Stimulated activated CD8-positive, alpha-beta memory T cell treated with anti-CD3 and anti-CD28 coated beads, Interleukin-4, amount 100 ng/mL, for 4 hours (primary cell): ENCODE data around the gene OIP5.
A peak's percentile ranks its signal among the peaks of the same experiment; 100 is the strongest.
"Not testable (repeated sequence)": the region's sequence is repeated elsewhere in the genome, so short reads cannot be mapped to it uniquely, and the experiment has no call there.

Experiments
- DNase-seq, 2 donors: peaks; one replicate each; pipeline ENCODE4 v3.0.0-alpha.2; 2020; ENCODE audit warnings: low read depth in 2 of 2, low spot score in 1 of 2

Gene OIP5

GRCh38 chr15:41304149-41304770 is 28.1 kb downstream of the OIP5 start:
- DNase-seq = no peak

GRCh38 chr15:41301587-41301986 is 30.8 kb downstream of the OIP5 start:
- DNase-seq = no peak

- DNase-seq = not testable (repeated sequence)
These were observed 31.3 kb downstream of the OIP5 start for GRCh38 chr15:41301139-41301538.

GRCh38 chr15:41292521-41292920 is 39.9 kb downstream of the OIP5 start:
- no peak for DNase-seq

GRCh38 chr15:41291065-41291631 is 41.2 kb downstream of the OIP5 start:
- no peak for DNase-seq

- DNase-seq = no peak
These were observed 42.4 kb downstream of the OIP5 start for GRCh38 chr15:41289953-41290352.

- DNase-seq = no peak
These were observed 43.9 kb downstream of the OIP5 start for GRCh38 chr15:41288464-41288863.

- no peak for DNase-seq
These were observed 45.6 kb downstream of the OIP5 start for GRCh38 chr15:41286665-41287333.

- DNase-seq = no peak
These were observed 47.1 kb downstream of the OIP5 start for GRCh38 chr15:41285285-41285684.

- DNase-seq = no peak
These were observed 47.8 kb downstream of the OIP5 start for GRCh38 chr15:41284427-41285177.

GRCh38 chr15:41283653-41284426 is 48.6 kb downstream of the OIP5 start:
- DNase-seq = peak; percentile 94 to 97

- DNase-seq = not testable (repeated sequence)
These were observed 49.3 kb downstream of the OIP5 start for GRCh38 chr15:41282980-41283652.

GRCh38 chr15:41282436-41282835 is 50.0 kb downstream of the OIP5 start:
- DNase-seq = not testable (repeated sequence)

GRCh38 chr15:41281236-41281635 is 51.2 kb downstream of the OIP5 start:
- DNase-seq = no peak

GRCh38 chr15:41279535-41280283 is 52.7 kb downstream of the OIP5 start:
- DNase-seq = no peak

- DNase-seq = no peak
These were observed 54.1 kb downstream of the OIP5 start for GRCh38 chr15:41278319-41278718.

GRCh38 chr15:41276831-41277230 is 55.6 kb downstream of the OIP5 start:
- no peak for DNase-seq

GRCh38 chr15:41269887-41270286 is 62.5 kb downstream of the OIP5 start:
- no peak for DNase-seq

GRCh38 chr15:41263891-41264351 is 68.5 kb downstream of the OIP5 start:
- no peak for DNase-seq

GRCh38 chr15:41262571-41262970 is 69.8 kb downstream of the OIP5 start:
- no peak for DNase-seq
